ENCODE results near the gene BAIAP2. TPM values are rescaled to one million over a fixed set of nuclear protein-coding genes. Genes with fewer than 3 reads are reported as not detected.
A peak's percentile ranks its signal among the peaks of the same experiment; 100 is the strongest.

BAIAP2 gene
- polyA plus RNA-seq (ENCODE audit: insufficient read length in 4 of 4) = 10 to 100 TPM; 37.8 to 51.1 (median 44.0) TPM

GRCh38 chr17:81034779-81035520, at the start of gene BAIAP2:
TSS of gene BAIAP2 (plus strand) at chr17:81035151. CDS start at chr17:81035255, 104 bp downstream.
- peak; percentile 87 to 90 (median 89) for DNase-seq (ENCODE audit: low read depth in 4 of 4, low spot score in 3 of 4)

GRCh38 chr17:80986046-80986445, 48.9 kb upstream of the BAIAP2 start:
- DNase-seq (ENCODE audit: low read depth in 4 of 4, low spot score in 3 of 4) = no peak

- DNase-seq (ENCODE audit: low read depth in 4 of 4, low spot score in 3 of 4) = no peak
Measured at GRCh38 chr17:80986816-80987475, 48.0 kb upstream of the BAIAP2 start.

- no peak for DNase-seq (ENCODE audit: low read depth in 4 of 4, low spot score in 3 of 4)
Measured at GRCh38 chr17:80987941-80988461, 47.0 kb upstream of the BAIAP2 start.

GRCh38 chr17:80989586-80989913, 45.4 kb upstream of the BAIAP2 start:
- no peak for DNase-seq (ENCODE audit: low read depth in 4 of 4, low spot score in 3 of 4)

- DNase-seq (ENCODE audit: low read depth in 4 of 4, low spot score in 3 of 4) = no peak
Measured at GRCh38 chr17:80990921-80991644, 43.9 kb upstream of the BAIAP2 start.

GRCh38 chr17:80991645-80992076, 43.3 kb upstream of the BAIAP2 start, which contains the start of gene CHMP6:
TSS of gene CHMP6 (plus strand) at chr17:80991841. CDS start at chr17:80991919, 78 bp downstream.
- DNase-seq (ENCODE audit: low read depth in 4 of 4, low spot score in 3 of 4) = peak in 2 of 4 donors; percentile 60 to 71

GRCh38 chr17:80992077-80992947, 42.6 kb upstream of the BAIAP2 start:
- DNase-seq (ENCODE audit: low read depth in 4 of 4, low spot score in 3 of 4) = no peak

- DNase-seq (ENCODE audit: low read depth in 4 of 4, low spot score in 3 of 4) = no peak
Measured at GRCh38 chr17:80992948-80993624, 41.9 kb upstream of the BAIAP2 start.

- DNase-seq (ENCODE audit: low read depth in 4 of 4, low spot score in 3 of 4) = no peak
Measured at GRCh38 chr17:80995131-80995530, 39.8 kb upstream of the BAIAP2 start.

GRCh38 chr17:80996422-80997305, 38.3 kb upstream of the BAIAP2 start:
- DNase-seq (ENCODE audit: low read depth in 4 of 4, low spot score in 3 of 4) = no peak

- no peak for DNase-seq (ENCODE audit: low read depth in 4 of 4, low spot score in 3 of 4)
Measured at GRCh38 chr17:80997424-80998117, 37.4 kb upstream of the BAIAP2 start.

- no peak for DNase-seq (ENCODE audit: low read depth in 4 of 4, low spot score in 3 of 4)
Measured at GRCh38 chr17:80998118-80998747, 36.7 kb upstream of the BAIAP2 start.

- no peak for DNase-seq (ENCODE audit: low read depth in 4 of 4, low spot score in 3 of 4)
Measured at GRCh38 chr17:80998748-80999535, 36.0 kb upstream of the BAIAP2 start.

GRCh38 chr17:80999536-81000333, 35.2 kb upstream of the BAIAP2 start:
- no peak for DNase-seq (ENCODE audit: low read depth in 4 of 4, low spot score in 3 of 4)

- DNase-seq (ENCODE audit: low read depth in 4 of 4, low spot score in 3 of 4) = no peak
Measured at GRCh38 chr17:81000334-81000630, 34.7 kb upstream of the BAIAP2 start.

All from right renal pelvis (tissue), 4 donors.